ENCODE measurements around the gene SERPINB1. TPM values are rescaled to one million over a fixed set of nuclear protein-coding genes. Genes with fewer than 3 reads are reported as not detected.
A peak's percentile ranks its signal among the peaks of the same experiment; 100 is the strongest.

SERPINB1 gene
- total and polyA plus RNA-seq, 10 of the 15 experiments (the other 5 are each of a cell fraction or from before 2014, with no cell fraction given) = 0.45 to 2.4 (median 0.83) TPM

DNA sequence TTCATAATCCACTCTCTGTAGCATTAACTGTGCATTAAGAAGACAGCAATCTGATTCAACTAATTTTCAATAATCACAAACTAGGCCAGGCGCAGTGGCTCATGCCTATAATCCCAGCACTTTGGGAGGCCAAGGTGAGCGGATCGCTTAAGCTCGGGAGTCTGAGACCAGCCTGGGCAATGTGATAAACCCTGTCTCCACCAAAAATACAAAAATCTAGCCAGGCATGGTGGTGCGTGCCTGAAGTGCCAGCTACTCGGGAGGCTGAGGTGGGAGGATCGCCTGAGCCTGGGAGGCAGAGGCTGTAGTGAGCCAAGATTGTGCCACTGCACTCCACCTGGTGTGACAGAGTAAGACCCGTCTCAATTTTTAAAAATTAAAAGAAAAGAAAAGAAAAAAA is 32.0 kb upstream of the SERPINB1 start (continued):
- TF ChIP-seq HDAC6 (IDR thresholded peaks at IDR 0.05; ENCODE audit: unreplicated experiment) (no peak), BCL11A (IDR thresholded peaks at IDR 0.05; ENCODE audit: low read depth, low read length) (no peak), CBX5 (IDR thresholded peaks at IDR 0.05; ENCODE audit: low read depth) (no peak), ETV6 (conservative IDR thresholded peaks at IDR 0.05 in 1 of 2, IDR thresholded peaks at IDR 0.05 in 1 of 2; ENCODE audit: borderline replicate concordance in 1 of 2, low read depth in 1 of 2) (no peak), NBN (IDR thresholded peaks at IDR 0.05) (no peak), EGR1 (IDR thresholded peaks at IDR 0.05; ENCODE audit: borderline replicate concordance in 1 of 2, low read depth in 2 of 2, low read length in 2 of 2) (no peak), JUND (IDR thresholded peaks at IDR 0.05; ENCODE audit: low read depth, low read length) (no peak)

DNA sequence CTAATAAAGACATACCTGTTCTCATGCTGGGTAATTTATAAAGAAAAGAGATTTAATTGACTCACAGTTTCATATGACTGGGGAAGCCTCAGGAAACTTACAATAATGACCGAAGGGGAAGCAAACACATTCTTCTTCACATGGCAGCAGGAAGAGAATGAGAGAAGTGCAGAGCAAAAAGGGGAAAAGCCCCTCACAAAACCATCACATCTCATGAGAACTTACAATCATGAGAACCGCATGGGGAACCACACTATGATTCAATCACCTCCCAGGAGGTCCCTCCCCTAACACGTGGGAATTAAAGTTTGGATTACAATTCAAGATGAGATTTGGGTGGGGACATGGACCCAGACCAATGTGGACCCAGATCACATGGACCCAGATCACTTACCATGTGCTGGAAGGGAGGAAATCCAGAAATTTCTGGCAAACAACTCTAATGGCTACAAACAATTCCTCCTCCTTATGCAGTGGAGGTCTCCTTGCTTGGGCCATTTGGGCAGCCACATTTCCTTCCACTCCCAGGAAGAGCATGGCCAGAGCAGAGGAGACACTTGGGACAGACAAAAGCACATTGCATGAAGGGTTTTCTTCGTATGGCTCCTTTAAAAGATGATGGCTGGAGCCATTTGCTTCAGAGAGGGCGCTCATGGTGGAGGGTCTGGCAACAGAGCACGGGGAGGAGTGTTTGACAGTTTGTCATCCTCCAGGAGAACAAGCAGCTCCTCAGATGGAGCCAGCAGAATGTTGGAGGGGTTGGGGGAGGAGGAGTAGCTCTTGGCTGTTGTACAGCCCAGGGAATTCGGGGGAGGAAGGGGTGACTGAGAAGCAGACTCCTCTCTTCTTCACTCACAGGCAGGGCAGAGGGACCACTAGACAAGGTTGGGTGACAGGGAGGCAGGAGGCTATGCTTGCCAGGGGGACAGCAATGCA is 31.0 kb upstream of the SERPINB1 start:
- Histone ChIP-seq H3K9ac (ENCODE audit: control insufficient read depth, insufficient read depth, low read length) (no peak overlapping the region), H3K36me3 (ENCODE audit: control insufficient read depth in 2 of 2, insufficient read depth in 2 of 2, low read length in 1 of 2) (no peaks in the 10 kb centered on the region), H3K4me2 (ENCODE audit: control insufficient read depth, insufficient read depth) (no peak overlapping the region), H3K4me3 (no peak overlapping the region), H3K4me1 (ENCODE audit: control insufficient read depth, insufficient read depth, low read length) (peaks cover 34% of the 10 kb centered on the region), H4K20me1 (ENCODE audit: control insufficient read depth, insufficient read depth) (no peaks in the 10 kb centered on the region), H3K79me2 (ENCODE audit: control insufficient read depth, insufficient read depth, low read length) (no peaks in the 10 kb centered on the region), H3K27ac (ENCODE audit: control insufficient read depth, insufficient read depth) (peak overlapping the region; percentile 37; the same call in 1 of the 2 replicates), H3K9me3 (replicated peaks; ENCODE audit: control insufficient read depth, insufficient read depth, low read length) (peaks cover 20% of the 10 kb centered on the region), H2AFZ (ENCODE audit: control insufficient read depth, low read depth, low read length) (no peak overlapping the region), H3K27me3 (replicated peaks in 1 of 2; ENCODE audit: control insufficient read depth in 2 of 2, insufficient read depth in 2 of 2, low read length in 1 of 2) (no peaks in the 10 kb centered on the region)
- in situ Hi-C loops (cut with MboI) = no loop called here
- intact Hi-C loops (cut with micrococcal nuclease; ENCODE audit: unreplicated experiment) = loop anchor here (1.0 kb wide), 1 partner anchor 18 kb away; no protein-coding TSS in a partner anchor
- SMC1A ChIA-PET (ENCODE audit: uncharacterized antibody, unreplicated experiment) = interaction anchor here (0.8 to 2.6 kb wide), 4 partner anchors 10 to 26 kb away, joined by 4 to 10 read pairs (median 8); no protein-coding TSS in a partner anchor
- DNase-seq (ENCODE audit: low read depth, low spot score) = no peak
- CTCF ChIA-PET = interaction anchor here (1.1 to 1.2 kb wide), 3 partner anchors 26 to 39 kb away, joined by 3 to 6 read pairs (median 5); no protein-coding TSS in a partner anchor
- no peak for FAIRE-seq
- 67% methylated on average over 7 of the region's 7 CpGs for WGBS (ENCODE audit: insufficient coverage, insufficient replicate concordance, low lambda C conversion rate, missing lambda C conversion rate)
- RAD21 ChIA-PET (ENCODE audit: unreplicated experiment) = interaction anchor here (1.0 kb wide), 1 partner anchor 17 kb away, joined by 5 read pairs; no protein-coding TSS in a partner anchor
- ATAC-seq = peak; percentile 2; the same call in 1 of the 3 replicates
- POLR2A ChIA-PET = interaction anchor here (0.5 to 8.3 kb wide), 3 partner anchors 17 to 1915 kb away, joined by 3 to 108 read pairs (median 7); no protein-coding TSS in a partner anchor
- BruUV-seq (replicated peaks) = no TSS peak
- TF ChIP-seq RAD51 (IDR thresholded peaks at IDR 0.05) (no peak; the same call in 1 of the 2 replicates), RB1 (IDR thresholded peaks at IDR 0.05; ENCODE audit: borderline replicate concordance) (no peak), ETV6 (conservative IDR thresholded peaks at IDR 0.05 in 1 of 2, IDR thresholded peaks at IDR 0.05 in 1 of 2; ENCODE audit: borderline replicate concordance in 1 of 2, low read depth in 1 of 2) (peak in 1 of 2 experiments; percentile 52; a peak in 1 of 4 replicates), JUNB (IDR thresholded peaks at IDR 0.05) (no peak; the same call in 1 of the 2 replicates), MEF2B (IDR thresholded peaks at IDR 0.05; ENCODE audit: partially characterized antibody, poor library complexity, severe bottlenecking) (peak; percentile 82)
- TF ChIP-seq, protein P1, sequence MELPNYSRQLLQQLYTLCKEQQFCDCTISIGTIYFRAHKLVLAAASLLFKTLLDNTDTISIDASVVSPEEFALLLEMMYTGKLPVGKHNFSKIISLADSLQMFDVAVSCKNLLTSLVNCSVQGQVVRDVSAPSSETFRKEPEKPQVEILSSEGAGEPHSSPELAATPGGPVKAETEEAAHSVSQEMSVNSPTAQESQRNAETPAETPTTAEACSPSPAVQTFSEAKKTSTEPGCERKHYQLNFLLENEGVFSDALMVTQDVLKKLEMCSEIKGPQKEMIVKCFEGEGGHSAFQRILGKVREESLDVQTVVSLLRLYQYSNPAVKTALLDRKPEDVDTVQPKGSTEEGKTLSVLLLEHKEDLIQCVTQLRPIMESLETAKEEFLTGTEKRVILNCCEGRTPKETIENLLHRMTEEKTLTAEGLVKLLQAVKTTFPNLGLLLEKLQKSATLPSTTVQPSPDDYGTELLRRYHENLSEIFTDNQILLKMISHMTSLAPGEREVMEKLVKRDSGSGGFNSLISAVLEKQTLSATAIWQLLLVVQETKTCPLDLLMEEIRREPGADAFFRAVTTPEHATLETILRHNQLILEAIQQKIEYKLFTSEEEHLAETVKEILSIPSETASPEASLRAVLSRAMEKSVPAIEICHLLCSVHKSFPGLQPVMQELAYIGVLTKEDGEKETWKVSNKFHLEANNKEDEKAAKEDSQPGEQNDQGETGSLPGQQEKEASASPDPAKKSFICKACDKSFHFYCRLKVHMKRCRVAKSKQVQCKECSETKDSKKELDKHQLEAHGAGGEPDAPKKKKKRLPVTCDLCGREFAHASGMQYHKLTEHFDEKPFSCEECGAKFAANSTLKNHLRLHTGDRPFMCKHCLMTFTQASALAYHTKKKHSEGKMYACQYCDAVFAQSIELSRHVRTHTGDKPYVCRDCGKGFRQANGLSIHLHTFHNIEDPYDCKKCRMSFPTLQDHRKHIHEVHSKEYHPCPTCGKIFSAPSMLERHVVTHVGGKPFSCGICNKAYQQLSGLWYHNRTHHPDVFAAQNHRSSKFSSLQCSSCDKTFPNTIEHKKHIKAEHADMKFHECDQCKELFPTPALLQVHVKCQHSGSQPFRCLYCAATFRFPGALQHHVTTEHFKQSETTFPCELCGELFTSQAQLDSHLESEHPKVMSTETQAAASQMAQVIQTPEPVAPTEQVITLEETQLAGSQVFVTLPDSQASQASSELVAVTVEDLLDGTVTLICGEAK (IDR thresholded peaks at IDR 0.05; ENCODE audit: borderline replicate concordance) = no peak
